ENCODE results near the gene NKD1. TPM values are rescaled to one million over a fixed set of nuclear protein-coding genes. Genes with fewer than 3 reads are reported as not detected.

The NKD1 gene
- total RNA-seq, 1 experiment from 2014 or later, result 11.4 TPM

GRCh38 chr16:50678531-50678930 lies 130.3 kb downstream of the NKD1 start:
- ATAC-seq (no peak), DNase-seq (ENCODE audit: low read depth, low spot score) (no peak)
- Histone ChIP-seq H3K27ac (ENCODE audit: low read depth, low read length) (no peak overlapping the region), H3K4me1 (ENCODE audit: control insufficient read depth in 1 of 2, insufficient read depth in 2 of 2, low read length in 2 of 2) (no peaks in the 10 kb centered on the region), H3K9me3 (ENCODE audit: control insufficient read depth in 1 of 2, insufficient read depth in 1 of 2, low read depth in 1 of 2, low read length in 2 of 2) (peaks cover 0 to under 1% of the 10 kb centered on the region in 2 experiments; a peak in 1 of 4 replicates), H3K9me2 (ENCODE audit: insufficient read depth) (no peaks in the 10 kb centered on the region), H3K4me3 (replicated peaks in 1 of 2; ENCODE audit: low read depth in 1 of 2, low read length in 2 of 2) (no peak overlapping the region), H3K36me3 (ENCODE audit: control insufficient read depth in 1 of 2, insufficient read depth in 2 of 2, low read length in 2 of 2) (no peaks in the 10 kb centered on the region), H2AFZ (ENCODE audit: low read depth, low read length, poor library complexity, severe bottlenecking) (no peak overlapping the region), H3K27me3 (ENCODE audit: insufficient read depth, low read length) (no peaks in the 10 kb centered on the region), H3K9ac (ENCODE audit: low read length) (no peak overlapping the region), H3K4me2 (ENCODE audit: low read length) (no peak overlapping the region), H4K20me1 (ENCODE audit: insufficient read depth) (no peaks in the 10 kb centered on the region), H3K79me2 (ENCODE audit: insufficient read depth, low read length) (no peaks in the 10 kb centered on the region)
- no TSS peak for BruUV-seq (replicated peaks)
- ChIA-PET CTCF (interaction anchor here (0.9 to 2.5 kb wide), 2 partner anchors 9 to 13 kb away, joined by 3 to 8 read pairs; no protein-coding TSS in a partner anchor), RAD21 (ENCODE audit: low non-redundant PET in 1 of 2, low total read pairs in 2 of 2, uncharacterized antibody in 2 of 2, unreplicated experiment in 2 of 2) (no interaction called here), POLR2A (no interaction called here)
- intact Hi-C loops (cut with micrococcal nuclease), result loop anchor here (10.0 kb wide), 2 partner anchors 544 to 1306 kb away; no protein-coding TSS in a partner anchor
- TF ChIP-seq, protein P1, sequence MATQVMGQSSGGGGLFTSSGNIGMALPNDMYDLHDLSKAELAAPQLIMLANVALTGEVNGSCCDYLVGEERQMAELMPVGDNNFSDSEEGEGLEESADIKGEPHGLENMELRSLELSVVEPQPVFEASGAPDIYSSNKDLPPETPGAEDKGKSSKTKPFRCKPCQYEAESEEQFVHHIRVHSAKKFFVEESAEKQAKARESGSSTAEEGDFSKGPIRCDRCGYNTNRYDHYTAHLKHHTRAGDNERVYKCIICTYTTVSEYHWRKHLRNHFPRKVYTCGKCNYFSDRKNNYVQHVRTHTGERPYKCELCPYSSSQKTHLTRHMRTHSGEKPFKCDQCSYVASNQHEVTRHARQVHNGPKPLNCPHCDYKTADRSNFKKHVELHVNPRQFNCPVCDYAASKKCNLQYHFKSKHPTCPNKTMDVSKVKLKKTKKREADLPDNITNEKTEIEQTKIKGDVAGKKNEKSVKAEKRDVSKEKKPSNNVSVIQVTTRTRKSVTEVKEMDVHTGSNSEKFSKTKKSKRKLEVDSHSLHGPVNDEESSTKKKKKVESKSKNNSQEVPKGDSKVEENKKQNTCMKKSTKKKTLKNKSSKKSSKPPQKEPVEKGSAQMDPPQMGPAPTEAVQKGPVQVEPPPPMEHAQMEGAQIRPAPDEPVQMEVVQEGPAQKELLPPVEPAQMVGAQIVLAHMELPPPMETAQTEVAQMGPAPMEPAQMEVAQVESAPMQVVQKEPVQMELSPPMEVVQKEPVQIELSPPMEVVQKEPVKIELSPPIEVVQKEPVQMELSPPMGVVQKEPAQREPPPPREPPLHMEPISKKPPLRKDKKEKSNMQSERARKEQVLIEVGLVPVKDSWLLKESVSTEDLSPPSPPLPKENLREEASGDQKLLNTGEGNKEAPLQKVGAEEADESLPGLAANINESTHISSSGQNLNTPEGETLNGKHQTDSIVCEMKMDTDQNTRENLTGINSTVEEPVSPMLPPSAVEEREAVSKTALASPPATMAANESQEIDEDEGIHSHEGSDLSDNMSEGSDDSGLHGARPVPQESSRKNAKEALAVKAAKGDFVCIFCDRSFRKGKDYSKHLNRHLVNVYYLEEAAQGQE (IDR thresholded peaks at IDR 0.05; ENCODE audit: low read depth), result no peak
- no peak for TF ChIP-seq ZNF274 (IDR thresholded peaks at IDR 0.05; ENCODE audit: low read depth, low read length)
- no peak for TF ChIP-seq ATF3 (IDR thresholded peaks at IDR 0.05)
- TF ChIP-seq ZBTB33 (IDR thresholded peaks at IDR 0.05; ENCODE audit: extremely low read depth, insufficient replicate concordance, low read length), result no peak
- TF ChIP-seq SP1 (IDR thresholded peaks at IDR 0.05; ENCODE audit: low read depth), result no peak
- TF ChIP-seq EZH2phosphoT487 (IDR thresholded peaks at IDR 0.05; ENCODE audit: borderline replicate concordance), result no peak
- TF ChIP-seq CEBPB (IDR thresholded peaks at IDR 0.05; ENCODE audit: low read depth), result no peak
- TF ChIP-seq RAD21 (IDR thresholded peaks at IDR 0.05; ENCODE audit: low read depth), result no peak
- TF ChIP-seq, protein P2, sequence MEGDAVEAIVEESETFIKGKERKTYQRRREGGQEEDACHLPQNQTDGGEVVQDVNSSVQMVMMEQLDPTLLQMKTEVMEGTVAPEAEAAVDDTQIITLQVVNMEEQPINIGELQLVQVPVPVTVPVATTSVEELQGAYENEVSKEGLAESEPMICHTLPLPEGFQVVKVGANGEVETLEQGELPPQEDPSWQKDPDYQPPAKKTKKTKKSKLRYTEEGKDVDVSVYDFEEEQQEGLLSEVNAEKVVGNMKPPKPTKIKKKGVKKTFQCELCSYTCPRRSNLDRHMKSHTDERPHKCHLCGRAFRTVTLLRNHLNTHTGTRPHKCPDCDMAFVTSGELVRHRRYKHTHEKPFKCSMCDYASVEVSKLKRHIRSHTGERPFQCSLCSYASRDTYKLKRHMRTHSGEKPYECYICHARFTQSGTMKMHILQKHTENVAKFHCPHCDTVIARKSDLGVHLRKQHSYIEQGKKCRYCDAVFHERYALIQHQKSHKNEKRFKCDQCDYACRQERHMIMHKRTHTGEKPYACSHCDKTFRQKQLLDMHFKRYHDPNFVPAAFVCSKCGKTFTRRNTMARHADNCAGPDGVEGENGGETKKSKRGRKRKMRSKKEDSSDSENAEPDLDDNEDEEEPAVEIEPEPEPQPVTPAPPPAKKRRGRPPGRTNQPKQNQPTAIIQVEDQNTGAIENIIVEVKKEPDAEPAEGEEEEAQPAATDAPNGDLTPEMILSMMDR (IDR thresholded peaks at IDR 0.05 in 2 of 3, conservative IDR thresholded peaks at IDR 0.05 in 1 of 3; ENCODE audit: borderline replicate concordance in 1 of 3, insufficient read depth in 1 of 3, low read depth in 2 of 3, low read length in 2 of 3), result no peak
- TF ChIP-seq ZFX (IDR thresholded peaks at IDR 0.05), result no peak
- TF ChIP-seq YY1 (IDR thresholded peaks at IDR 0.05; ENCODE audit: extremely low read depth, insufficient replicate concordance, low read depth, low read length), result no peak
- no peak for TF ChIP-seq TCF7L2 (IDR thresholded peaks at IDR 0.05; ENCODE audit: borderline replicate concordance, extremely low read depth, insufficient read depth, insufficient read length)
- no peak for TF ChIP-seq SRF (IDR thresholded peaks at IDR 0.05; ENCODE audit: low read depth)
